Liver (tissue), 9 donors: Measurements from ENCODE around the gene EXOC2. TPM values are rescaled to one million over a fixed set of nuclear protein-coding genes. Genes with fewer than 3 reads are reported as not detected.
"Not testable (repeated sequence)": the region's sequence is repeated elsewhere in the genome, so short reads cannot be mapped to it uniquely, and the experiment has no call there.

Experiments
- DNase-seq: peaks from one replicate; pipeline ENCODE4 v3.0.0-alpha.2; 2017; ENCODE audit warnings: low spot score
- H3K27ac ChIP-seq, 2 donors: one replicate each; pipeline ENCODE4 v1.7.0; 2013; ENCODE audit warnings: inconsistent platforms in 2 of 2, low read length in 2 of 2, control low read depth in 1 of 2, low read depth in 1 of 2, mild to moderate bottlenecking in 1 of 2
- H3K27me3 ChIP-seq, 4 donors: one replicate each; pipeline versions ENCODE4 v1.6.1 to v1.7.0; 2013; ENCODE audit warnings: low read length in 3 of 4, inconsistent platforms in 1 of 4, mild to moderate bottlenecking in 1 of 4, moderate library complexity in 1 of 4; ENCODE audit not compliant: control insufficient read depth in 4 of 4, insufficient read depth in 4 of 4
- H3K36me3 ChIP-seq, 4 donors: one replicate each; pipeline versions ENCODE4 v1.6.1 to v1.7.0; 2013; ENCODE audit warnings: low read length in 3 of 4, mild to moderate bottlenecking in 3 of 4, low read depth in 1 of 4, moderate library complexity in 1 of 4; ENCODE audit not compliant: control insufficient read depth in 4 of 4, insufficient read depth in 3 of 4
- H3K4me1 ChIP-seq, 4 donors: one replicate each; pipeline versions ENCODE4 v1.6.1 to v1.7.0; 2013; ENCODE audit warnings: low read length in 3 of 4, mild to moderate bottlenecking in 3 of 4, moderate library complexity in 1 of 4; ENCODE audit not compliant: control insufficient read depth in 4 of 4, insufficient read depth in 4 of 4
- H3K4me3 ChIP-seq, 3 donors: one replicate each; pipeline versions ENCODE4 v1.6.1 to v1.7.0; 2013; ENCODE audit warnings: low read length in 3 of 3, control low read depth in 1 of 3, low read depth in 1 of 3, mild to moderate bottlenecking in 1 of 3
- H3K9ac ChIP-seq, 2 donors: one replicate each; pipeline ENCODE4 v1.7.0; 2013; ENCODE audit warnings: low read length in 2 of 2, mild to moderate bottlenecking in 2 of 2, moderate library complexity in 2 of 2, control low read depth in 1 of 2, low read depth in 1 of 2
- H3K9me3 ChIP-seq, 4 donors: one replicate each; pipeline versions ENCODE4 v1.6.1 to v1.7.0; 2013; ENCODE audit warnings: low read length in 3 of 4; ENCODE audit not compliant: control insufficient read depth in 4 of 4
- EGR1 ChIP-seq, 2 donors: IDR thresholded peaks; 2 replicates each; pipeline ENCODE4 v1.6.1; 2016 to 2018; ENCODE audit warnings: antibody characterized with exemption in 2 of 2, low read depth in 2 of 2
- FOXA1 ChIP-seq: IDR thresholded peaks from 2 replicates; pipeline ENCODE4 v1.6.1; 2016; ENCODE audit warnings: antibody characterized with exemption
- FOXA2 ChIP-seq: IDR thresholded peaks from 2 replicates; pipeline ENCODE4 v1.6.1; 2016; ENCODE audit warnings: antibody characterized with exemption
- GABPA ChIP-seq, 2 donors: IDR thresholded peaks in 1 of 2; conservative IDR thresholded peaks in 1 of 2; 2 replicates each; pipeline ENCODE4 v1.6.1; 2016; ENCODE audit warnings: antibody characterized with exemption in 2 of 2, mild to moderate bottlenecking in 1 of 2, moderate library complexity in 1 of 2
- HNF4A ChIP-seq, 2 donors: conservative IDR thresholded peaks; 2 replicates each; pipeline ENCODE4 v1.6.1; 2016; ENCODE audit warnings: antibody characterized with exemption in 2 of 2, mild to moderate bottlenecking in 2 of 2
- HNF4G ChIP-seq: IDR thresholded peaks from 2 replicates; pipeline ENCODE4 v1.6.1; 2016; ENCODE audit warnings: antibody characterized with exemption
- JUND ChIP-seq, 2 donors: IDR thresholded peaks; 2 replicates each; pipeline ENCODE4 v1.6.1; 2016; ENCODE audit warnings: antibody characterized with exemption in 2 of 2
- NR2F2 ChIP-seq: IDR thresholded peaks from 2 replicates; pipeline ENCODE4 v1.6.1; 2016; ENCODE audit warnings: antibody characterized with exemption
- RAD21 ChIP-seq, 2 donors: IDR thresholded peaks; 2 replicates each; pipeline ENCODE4 v1.6.1; 2016; ENCODE audit warnings: antibody characterized with exemption in 2 of 2, mild to moderate bottlenecking in 2 of 2
- RXRA ChIP-seq, 2 donors: IDR thresholded peaks; 2 replicates each; pipeline ENCODE4 v1.6.1; 2017 to 2018; ENCODE audit warnings: antibody characterized with exemption in 2 of 2, mild to moderate bottlenecking in 1 of 2
- SP1 ChIP-seq: IDR thresholded peaks from 2 replicates; pipeline ENCODE4 v1.6.1; 2018; ENCODE audit warnings: antibody characterized with exemption, mild to moderate bottlenecking
- YY1 ChIP-seq: IDR thresholded peaks from 2 replicates; pipeline ENCODE4 v1.6.1; 2016; ENCODE audit warnings: antibody characterized with exemption, mild to moderate bottlenecking
- ZBTB33 ChIP-seq: IDR thresholded peaks from 2 replicates; pipeline ENCODE4 v1.6.1; 2016; ENCODE audit warnings: antibody characterized with exemption
- WGBS: extraction: QIAGEN DNeasy Blood & Tissue Kit; methylation state at CpG from one replicate; pipeline ENCODE4 v1.1.7; 2013; 5-methylcytosine and 5-hydroxymethylcytosine counted together
- polyA plus RNA-seq, 2 donors: library from polyadenylated mRNA; stranded (reverse) in 1 of 2; unstranded in 1 of 2; fragments of 200-250 nt in 1 of 2; fragments of >200 nt in 1 of 2; fragmentation: Nextera tagmentation in 1 of 2; extraction: Ambion mirVana in 1 of 2; gene quantifications; one replicate each; pipeline versions ENCODE4 v1.2.1 to v1.2.3, GENCODE V29; 2013 to 2015
- total RNA-seq, 2 donors: library from RNA; depleted of rRNA; stranded (reverse); fragments of >200 nt; gene quantifications; one replicate each; pipeline ENCODE4 v1.2.3, GENCODE V29; 2014
- TF ChIP-seq, protein P1 (sequence below): IDR thresholded peaks from 2 replicates; pipeline ENCODE4 v1.6.1; 2016; ENCODE audit warnings: antibody characterized with exemption
- TF ChIP-seq, protein P2 (sequence below): IDR thresholded peaks from 2 replicates; pipeline ENCODE4 v1.6.1; 2016; ENCODE audit warnings: antibody characterized with exemption
- TF ChIP-seq, protein P3 (sequence below): fragments of 150-350 bp; IDR thresholded peaks from 2 replicates; pipeline ENCODE4 v1.5.1; 2017; ENCODE audit warnings: improper control_type of control experiment, low read depth, low read length; ENCODE audit not compliant: missing input control
- donor health status: healthy.
- donor health status: healthy.
- donor health status: healthy.
- donor health status: healthy.
- donor health status: healthy.

The EXOC2 gene
- total and polyA plus RNA-seq, 4 donors: 6.7 to 15.3 (median 9.2) TPM

- TF ChIP-seq, protein P1, sequence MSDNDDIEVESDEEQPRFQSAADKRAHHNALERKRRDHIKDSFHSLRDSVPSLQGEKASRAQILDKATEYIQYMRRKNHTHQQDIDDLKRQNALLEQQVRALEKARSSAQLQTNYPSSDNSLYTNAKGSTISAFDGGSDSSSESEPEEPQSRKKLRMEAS: no peak
- TF ChIP-seq RXRA (IDR thresholded peaks at IDR 0.05) (no peak), JUND (IDR thresholded peaks at IDR 0.05) (no peak), HNF4G (no peak), HNF4A (conservative IDR thresholded peaks at IDR 0.05) (no peak), RAD21 (IDR thresholded peaks at IDR 0.05) (no peak)
- TF ChIP-seq, protein P2, sequence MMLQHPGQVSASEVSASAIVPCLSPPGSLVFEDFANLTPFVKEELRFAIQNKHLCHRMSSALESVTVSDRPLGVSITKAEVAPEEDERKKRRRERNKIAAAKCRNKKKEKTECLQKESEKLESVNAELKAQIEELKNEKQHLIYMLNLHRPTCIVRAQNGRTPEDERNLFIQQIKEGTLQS: no peak
Measured at GRCh38 chr6:568085-568484, 124.9 kb downstream of the EXOC2 start (continued).

GRCh38 chr6:563863-564262, 129.1 kb downstream of the EXOC2 start:
- Histone ChIP-seq H3K27me3 (no peaks in the 10 kb centered on the region), H3K9ac (no peak overlapping the region), H3K36me3 (peaks cover 2 to 32% (median 12%) of the 10 kb centered on the region in 4 donors), H3K4me3 (no peak overlapping the region), H3K27ac (no peak overlapping the region), H3K9me3 (no peaks in the 10 kb centered on the region), H3K4me1 (no peaks in the 10 kb centered on the region)
- no peak for DNase-seq
- 96% methylated on average over 13 of the region's 13 CpGs for WGBS
- no peak for TF ChIP-seq RAD21 (IDR thresholded peaks at IDR 0.05)
- no peak for TF ChIP-seq RXRA (IDR thresholded peaks at IDR 0.05)
- TF ChIP-seq YY1: no peak
- TF ChIP-seq, protein P2: no peak

GRCh38 chr6:562052-562676, 130.8 kb downstream of the EXOC2 start:
- no peaks in the 10 kb centered on the region for H3K27me3 ChIP-seq
- 88% methylated on average over 15 of the region's 15 CpGs for WGBS
- H3K27ac ChIP-seq: no peak overlapping the region
- H3K4me3 ChIP-seq: no peak overlapping the region
- H3K4me1 ChIP-seq: no peaks in the 10 kb centered on the region
- H3K36me3 ChIP-seq: peaks cover 0 to 26% (median 9%) of the 10 kb centered on the region in 4 donors
- no peak for DNase-seq
- no peak overlapping the region for H3K9ac ChIP-seq
- no peaks in the 10 kb centered on the region for H3K9me3 ChIP-seq
- no peak for TF ChIP-seq YY1
- no peak for TF ChIP-seq EGR1 (IDR thresholded peaks at IDR 0.05; ENCODE audit: low read depth in 2 of 2)
- TF ChIP-seq HNF4A (conservative IDR thresholded peaks at IDR 0.05): no peak
- TF ChIP-seq FOXA1: no peak
- no peak for TF ChIP-seq RAD21 (IDR thresholded peaks at IDR 0.05)
- TF ChIP-seq, protein P3, sequence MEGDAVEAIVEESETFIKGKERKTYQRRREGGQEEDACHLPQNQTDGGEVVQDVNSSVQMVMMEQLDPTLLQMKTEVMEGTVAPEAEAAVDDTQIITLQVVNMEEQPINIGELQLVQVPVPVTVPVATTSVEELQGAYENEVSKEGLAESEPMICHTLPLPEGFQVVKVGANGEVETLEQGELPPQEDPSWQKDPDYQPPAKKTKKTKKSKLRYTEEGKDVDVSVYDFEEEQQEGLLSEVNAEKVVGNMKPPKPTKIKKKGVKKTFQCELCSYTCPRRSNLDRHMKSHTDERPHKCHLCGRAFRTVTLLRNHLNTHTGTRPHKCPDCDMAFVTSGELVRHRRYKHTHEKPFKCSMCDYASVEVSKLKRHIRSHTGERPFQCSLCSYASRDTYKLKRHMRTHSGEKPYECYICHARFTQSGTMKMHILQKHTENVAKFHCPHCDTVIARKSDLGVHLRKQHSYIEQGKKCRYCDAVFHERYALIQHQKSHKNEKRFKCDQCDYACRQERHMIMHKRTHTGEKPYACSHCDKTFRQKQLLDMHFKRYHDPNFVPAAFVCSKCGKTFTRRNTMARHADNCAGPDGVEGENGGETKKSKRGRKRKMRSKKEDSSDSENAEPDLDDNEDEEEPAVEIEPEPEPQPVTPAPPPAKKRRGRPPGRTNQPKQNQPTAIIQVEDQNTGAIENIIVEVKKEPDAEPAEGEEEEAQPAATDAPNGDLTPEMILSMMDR: no peak
- TF ChIP-seq HNF4G: no peak
- TF ChIP-seq SP1: no peak
- TF ChIP-seq FOXA2: no peak
- no peak for TF ChIP-seq ZBTB33
- no peak for TF ChIP-seq NR2F2
- TF ChIP-seq GABPA (IDR thresholded peaks at IDR 0.05 in 1 of 2, conservative IDR thresholded peaks at IDR 0.05 in 1 of 2): no peak
- no peak for TF ChIP-seq JUND (IDR thresholded peaks at IDR 0.05)

- H3K27ac ChIP-seq, DNase-seq, H3K9ac ChIP-seq, H3K27me3 ChIP-seq, H3K9me3 ChIP-seq, H3K4me3 ChIP-seq, H3K4me1 ChIP-seq: not testable (repeated sequence)
- peaks cover 0 to 29% (median 9%) of the 10 kb centered on the region in 4 donors for H3K36me3 ChIP-seq
- 96% methylated on average over 7 of the region's 7 CpGs for WGBS
Measured at GRCh38 chr6:561335-561734, 131.6 kb downstream of the EXOC2 start.
